HCT116 (cell line): ENCODE measurements around the gene ITGBL1. TPM values are rescaled to one million over a fixed set of nuclear protein-coding genes. Genes with fewer than 3 reads are reported as not detected.

ENCODE experiments used
- ATAC-seq: fragments of 200-7000 bp; cut with Tn5 transposase; 2 replicates; pipeline ENCODE4 v1.9.1; 2020; ENCODE audit warnings: mild to moderate bottlenecking, moderate library complexity
- BruUV-seq: library from RNA; stranded (reverse); fragments of 400-500 nt; replicated peaks from 2 replicates; lab custom pipeline; 2021; lab: Mats Ljungman, UMichigan
- CTCF ChIA-PET: fragments of 300-600 bp; sonication (Branson Sonifier 250); formaldehyde crosslinking; loops from one replicate; lab custom pipeline; 2021; ENCODE audit warnings: antibody characterized with exemption; lab: Charles Lee
- POLR2A ChIA-PET: fragments of 300-600, 350-600 bp; sonication (Branson Sonifier 250); formaldehyde crosslinking; loops from one replicate; lab custom pipeline; 2021; ENCODE audit warnings: antibody characterized with exemption; lab: Charles Lee
- RAD21 ChIA-PET, 2 experiments: fragments of 300-600 bp; sonication (Branson Sonifier 250); formaldehyde crosslinking; loops; one replicate each; lab custom pipeline; 2023; ENCODE audit warnings: low total read pairs in 2 of 2; ENCODE audit not compliant: uncharacterized antibody in 2 of 2, unreplicated experiment in 2 of 2, low non-redundant PET in 1 of 2; lab: Charles Lee
- DNase-seq: peaks from one replicate; pipeline ENCODE4 v3.0.0-alpha.2; 2010; ENCODE audit warnings: low read depth, low spot score
- H2AFZ ChIP-seq: fragments of 200-600 bp; shearing (Covaris generic), sonication (generic); 2 replicates; pipeline ENCODE4 v1.6.1; 2017; ENCODE audit warnings: low read depth, mixed run types, mixed read lengths, antibody characterized with exemption, low read length; ENCODE audit not compliant: poor library complexity, severe bottlenecking
- H3K27ac ChIP-seq: 2 replicates; pipeline ENCODE4 v1.5.1; 2012; ENCODE audit warnings: low read depth, low read length
- H3K27me3 ChIP-seq: fragments of 200-600 bp; sonication (generic); 2 replicates; pipeline ENCODE4 v1.6.1; 2016; ENCODE audit warnings: mixed run types, low read length, mixed read lengths; ENCODE audit not compliant: insufficient read depth
- H3K36me3 ChIP-seq, 2 experiments: fragments of 200-500 bp in 1 of 2; fragments of 200-600 bp in 1 of 2; sonication (Bioruptor generic) in 1 of 2; sonication (generic) in 1 of 2; 2 replicates each; pipeline versions ENCODE4 v1.5.1 to v1.6.1; 2014 to 2016; ENCODE audit warnings: low read length in 2 of 2, inconsistent platforms in 1 of 2, mixed read lengths in 1 of 2, mixed run types in 1 of 2; ENCODE audit not compliant: insufficient read depth in 2 of 2, control insufficient read depth in 1 of 2
- H3K4me1 ChIP-seq, 2 experiments: fragments of 200-600 bp in 1 of 2; sonication (generic) in 1 of 2; 2 replicates each; pipeline versions ENCODE4 v1.5.1 to v1.6.1; 2012 to 2017; ENCODE audit warnings: low read length in 2 of 2, inconsistent platforms in 1 of 2, mild to moderate bottlenecking in 1 of 2, mixed read lengths in 1 of 2, mixed run types in 1 of 2, moderate library complexity in 1 of 2; ENCODE audit not compliant: insufficient read depth in 2 of 2, control insufficient read depth in 1 of 2
- H3K4me2 ChIP-seq: fragments of 200-600 bp; sonication (generic); 2 replicates; pipeline ENCODE4 v1.6.1; 2017; ENCODE audit warnings: mixed run types, low read length, mixed read lengths
- H3K4me3 ChIP-seq, 2 experiments: fragments of 200-600 bp in 1 of 2; sonication (generic) in 1 of 2; replicated peaks in 1 of 2; 2 replicates each; pipeline ENCODE4 v1.5.1; 2011 to 2016; ENCODE audit warnings: low read length in 2 of 2, control low read depth in 1 of 2, low read depth in 1 of 2, mild to moderate bottlenecking in 1 of 2, mixed read lengths in 1 of 2, mixed run types in 1 of 2
- H3K79me2 ChIP-seq: fragments of 200-600 bp; sonication (generic); 2 replicates; pipeline ENCODE4 v1.6.1; 2017; ENCODE audit warnings: mild to moderate bottlenecking, mixed run types, low read length, moderate library complexity, mixed read lengths; ENCODE audit not compliant: insufficient read depth
- H3K9ac ChIP-seq: fragments of 200-600 bp; sonication (generic); 2 replicates; pipeline ENCODE4 v1.6.1; 2016; ENCODE audit warnings: low read length, mixed read lengths
- H3K9me2 ChIP-seq: fragments of 200-600 bp; sonication (generic), shearing (Covaris generic); 2 replicates; pipeline ENCODE4 v1.6.1; 2017; ENCODE audit warnings: mixed run types, mild to moderate bottlenecking, moderate library complexity; ENCODE audit not compliant: insufficient read depth
- H3K9me3 ChIP-seq, 2 experiments: fragments of 200-500 bp in 1 of 2; fragments of 200-600 bp in 1 of 2; sonication (Bioruptor generic) in 1 of 2; sonication (generic) in 1 of 2; 2 replicates each; pipeline ENCODE4 v1.6.1; 2014 to 2017; ENCODE audit warnings: low read length in 2 of 2, mixed read lengths in 2 of 2, inconsistent platforms in 1 of 2, low read depth in 1 of 2, mild to moderate bottlenecking in 1 of 2, mixed run types in 1 of 2, moderate library complexity in 1 of 2; ENCODE audit not compliant: control insufficient read depth in 1 of 2, insufficient read depth in 1 of 2
- H4K20me1 ChIP-seq: fragments of 200-600 bp; sonication (generic), shearing (Covaris generic); 2 replicates; pipeline ENCODE4 v1.6.1; 2017; ENCODE audit warnings: mixed run types, mild to moderate bottlenecking, moderate library complexity; ENCODE audit not compliant: insufficient read depth
- ATF3 ChIP-seq: IDR thresholded peaks from 2 replicates; pipeline ENCODE4 v1.6.1; 2012
- CEBPB ChIP-seq: IDR thresholded peaks from 2 replicates; pipeline ENCODE4 v1.6.1; 2012; ENCODE audit warnings: low read depth
- JUND ChIP-seq: IDR thresholded peaks from 2 replicates; pipeline ENCODE4 v1.6.1; 2012
- RAD21 ChIP-seq: IDR thresholded peaks from 2 replicates; pipeline ENCODE4 v1.6.1; 2012; ENCODE audit warnings: low read depth, mild to moderate bottlenecking
- SIN3A ChIP-seq: IDR thresholded peaks from 2 replicates; pipeline ENCODE4 v1.6.1; 2012; ENCODE audit warnings: low read depth
- intact Hi-C: fragments of 100-400 bp; cut with micrococcal nuclease; formaldehyde crosslinking; loops from 2 replicates; pipeline ENCODE4 v1.10.0; 2022
- total RNA-seq: library from RNA; stranded (reverse); gene quantifications from one replicate; pipeline ENCODE4 v1.2.1, GENCODE V29; 2021; ENCODE audit not compliant: unreplicated experiment

The ITGBL1 gene
- total RNA-seq, 1 experiment from 2014 or later, result 0.66 TPM

- no peaks in the 10 kb centered on the region for H3K79me2 ChIP-seq
- no peak for TF ChIP-seq ATF3
- no peak for TF ChIP-seq CEBPB
- no peak for TF ChIP-seq JUND
- ATAC-seq (no peak), DNase-seq (no peak)
- no peaks in the 10 kb centered on the region for H3K36me3 ChIP-seq
- no peak overlapping the region for H2AFZ ChIP-seq
- peaks cover 0 to 4% of the 10 kb centered on the region in 2 experiments; a peak in 1 of 4 replicates for H3K9me3 ChIP-seq
- H3K4me2 ChIP-seq, result no peak overlapping the region
- no peaks in the 10 kb centered on the region for H3K4me1 ChIP-seq
- no peaks in the 10 kb centered on the region for H3K9me2 ChIP-seq
- intact Hi-C loops, result no loop called here
- H3K27ac ChIP-seq, result no peak overlapping the region
- no peak overlapping the region for H3K4me3 ChIP-seq
- no peaks in the 10 kb centered on the region for H3K27me3 ChIP-seq
- H3K9ac ChIP-seq, result no peak overlapping the region
- POLR2A ChIA-PET, result no interaction called here
- RAD21 ChIA-PET, result no interaction called here
- no TSS peak for BruUV-seq
- no peaks in the 10 kb centered on the region for H4K20me1 ChIP-seq
- CTCF ChIA-PET, result no interaction called here
These were observed 299.0 kb downstream of the ITGBL1 start for GRCh38 chr13:101751488-101751887.

- TF ChIP-seq SIN3A, result no peak
- no peak for TF ChIP-seq RAD21
- CTCF ChIA-PET, result no interaction called here
- POLR2A ChIA-PET, result no interaction called here
These were observed 300.0 kb downstream of the ITGBL1 start for GRCh38 chr13:101752432-101752831.

More at GRCh38 chr13:101752432-101752831, 300.0 kb downstream of the ITGBL1 start:
- Histone ChIP-seq H3K36me3 (no peaks in the 10 kb centered on the region), H3K4me3 (no peak overlapping the region), H2AFZ (no peak overlapping the region), H3K4me2 (no peak overlapping the region), H3K27me3 (no peaks in the 10 kb centered on the region), H3K9me2 (no peaks in the 10 kb centered on the region), H3K4me1 (no peaks in the 10 kb centered on the region), H3K9me3 (peaks cover 0 to 2% of the 10 kb centered on the region in 2 experiments; a peak in 1 of 4 replicates), H3K9ac (no peak overlapping the region), H4K20me1 (no peaks in the 10 kb centered on the region), H3K27ac (no peak overlapping the region), H3K79me2 (no peaks in the 10 kb centered on the region)
- no TSS peak for BruUV-seq
- DNase-seq (no peak), ATAC-seq (no peak)
- intact Hi-C loops, result no loop called here
- RAD21 ChIA-PET, result no interaction called here
